GM19239 (cell line): ENCODE results near the gene GTPBP2.

ENCODE experiments used
- DNase-seq: peaks from one replicate; pipeline ENCODE4 v3.0.0; 2011; ENCODE audit warnings: low spot score; ENCODE audit not compliant: insufficient read length
- FAIRE-seq: peaks from 2 replicates; lab custom pipeline; 2011; peaks lifted over from hg19 to GRCh38; lab: Jason Lieb, UNC

Gene GTPBP2

GRCh38 chr6:43584892-43585570 lies 44.0 kb downstream of the GTPBP2 start:
- no peak for DNase-seq
- FAIRE-seq = no peak

- no peak for FAIRE-seq
- DNase-seq = no peak
These were observed 46.2 kb downstream of the GTPBP2 start for GRCh38 chr6:43582911-43583310.

- DNase-seq (no peak), FAIRE-seq (no peak)
These were observed 49.9 kb downstream of the GTPBP2 start for GRCh38 chr6:43579171-43579570.

GRCh38 chr6:43578748-43579147 lies 50.3 kb downstream of the GTPBP2 start:
- no peak for DNase-seq
- no peak for FAIRE-seq

GRCh38 chr6:43575772-43576551 lies 53.1 kb downstream of the GTPBP2 start, which contains the start of the genes POLH and XPO5:
Gene POLH (plus strand): TSS chr6:43576185. CDS start chr6:43582320, 6,135 bp downstream.
Gene XPO5 (minus strand): TSS chr6:43576038. CDS start chr6:43575864, 174 bp downstream.
- peak; percentile 96 for DNase-seq
- FAIRE-seq = peak; percentile 87

- FAIRE-seq (peak; percentile 76), DNase-seq (peak; percentile 19)
These were observed 53.8 kb downstream of the GTPBP2 start for GRCh38 chr6:43575105-43575771.

GRCh38 chr6:43572015-43572414 lies 57.0 kb downstream of the GTPBP2 start:
- FAIRE-seq (no peak), DNase-seq (no peak)

- FAIRE-seq = no peak
- DNase-seq = no peak
These were observed 58.1 kb downstream of the GTPBP2 start for GRCh38 chr6:43570876-43571441.
